Activated T-helper 1 cell treated with Interleukin-2 at 50 U/mL for 16 hours (primary cell): Measurements from ENCODE around the gene AP5B1.
"Not testable (repeated sequence)": the region's sequence is repeated elsewhere in the genome, so short reads cannot be mapped to it uniquely, and the experiment has no call there.

Experiments
- DNase-seq: peaks from one replicate; pipeline ENCODE4 v3.0.0-alpha.2; 2020; ENCODE audit warnings: low read depth

Gene AP5B1

GRCh38 chr11:65767406-65767805 lies 13.4 kb downstream of the AP5B1 start:
- no peak for DNase-seq

DNA sequence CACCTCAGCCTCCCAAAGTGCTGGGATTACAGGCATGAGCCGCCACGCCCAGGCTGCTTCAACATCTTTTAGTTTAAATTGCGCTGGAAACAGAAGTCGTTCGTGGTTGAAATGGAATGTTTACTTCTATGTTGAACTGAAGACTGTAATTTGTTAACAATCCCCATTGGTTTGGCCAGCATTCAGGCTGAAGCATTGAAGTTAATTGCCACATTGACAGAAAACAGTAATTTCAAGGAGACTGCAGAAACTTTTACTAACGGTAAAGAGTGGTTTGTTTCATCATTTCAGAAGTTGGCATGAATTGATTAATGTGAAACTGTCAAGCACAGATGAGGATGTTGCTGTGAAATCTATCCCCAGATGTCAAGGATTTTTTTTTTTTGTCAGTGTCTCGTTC lies 14.2 kb downstream of the AP5B1 start:
- no peak for DNase-seq

DNA sequence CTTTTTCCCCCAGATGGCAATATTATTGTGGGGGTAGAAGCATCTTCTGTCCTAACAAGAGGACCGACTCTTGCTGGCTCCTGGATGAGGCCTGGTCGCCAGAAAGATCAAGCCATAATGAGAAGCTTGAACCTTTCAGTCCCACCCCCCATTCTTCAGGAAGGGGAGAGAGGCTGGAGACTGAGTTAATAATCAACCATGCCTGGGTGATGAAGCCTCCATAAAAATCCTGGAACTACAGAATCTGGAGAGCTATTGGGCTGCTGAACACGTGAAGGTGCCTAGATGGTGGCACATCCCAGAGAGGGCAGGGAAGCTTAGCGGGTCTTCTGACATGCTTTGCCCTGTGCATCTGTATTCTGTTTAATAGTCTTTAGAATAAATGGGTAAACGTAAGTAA lies 16.3 kb downstream of the AP5B1 start:
- DNase-seq, result no peak

DNA sequence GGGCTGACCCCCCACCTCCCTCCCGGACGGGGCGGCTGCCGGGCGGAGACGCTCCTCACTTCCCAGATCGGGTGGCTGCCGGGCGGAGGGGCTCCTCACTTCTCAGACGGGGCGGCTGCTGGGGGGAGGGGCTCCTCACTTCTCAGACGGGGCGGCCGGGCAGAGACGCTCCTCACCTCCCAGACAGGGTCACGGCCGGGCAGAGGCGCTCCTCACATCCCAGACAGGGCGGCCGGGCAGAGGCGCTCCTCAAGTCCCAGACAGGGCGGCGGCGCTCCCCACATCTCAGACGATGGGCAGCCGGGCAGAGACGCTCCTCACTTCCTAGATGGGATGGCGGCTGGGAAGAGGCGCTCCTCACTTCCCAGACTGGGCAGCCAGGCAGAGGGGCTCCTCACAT lies 18.0 kb downstream of the AP5B1 start:
- not testable (repeated sequence) for DNase-seq

DNA sequence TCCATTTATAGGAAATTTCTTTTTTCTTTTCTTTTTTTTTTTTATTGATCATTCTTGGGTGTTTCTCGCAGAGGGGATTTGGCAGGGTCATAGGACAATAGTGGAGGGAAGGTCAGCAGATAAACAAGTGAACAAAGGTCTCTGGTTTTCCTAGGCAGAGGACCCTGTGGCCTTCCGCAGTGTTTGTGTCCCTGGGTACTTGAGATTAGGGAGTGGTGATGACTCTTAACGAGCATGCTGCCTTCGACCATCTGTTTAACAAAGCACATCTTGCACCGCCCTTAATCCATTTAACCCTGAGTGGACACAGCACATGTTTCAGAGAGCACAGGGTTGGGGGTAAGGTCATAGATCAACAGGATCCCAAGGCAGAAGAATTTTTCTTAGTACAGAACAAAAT lies 18.6 kb downstream of the AP5B1 start:
- DNase-seq, result not testable (repeated sequence)

GRCh38 chr11:65745049-65745448 lies 35.7 kb downstream of the AP5B1 start:
- no peak for DNase-seq

DNA sequence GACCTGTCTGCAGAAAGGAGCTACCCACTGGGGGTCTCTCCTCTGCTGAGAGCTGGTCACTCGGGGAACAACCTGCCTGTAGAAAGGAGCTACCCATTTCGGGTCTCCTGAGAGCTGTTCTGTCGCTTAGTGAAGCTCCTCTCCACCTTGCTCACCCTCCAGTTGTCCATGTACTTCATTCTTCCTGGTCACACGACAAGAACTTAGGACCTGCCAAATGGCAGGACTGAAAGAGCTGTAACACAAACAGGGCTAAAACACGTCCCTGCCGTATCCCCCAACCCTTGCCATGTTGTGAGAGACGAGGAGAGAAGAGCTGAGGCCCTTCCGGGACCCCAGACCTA lies 36.1 kb downstream of the AP5B1 start:
- no peak for DNase-seq

DNA sequence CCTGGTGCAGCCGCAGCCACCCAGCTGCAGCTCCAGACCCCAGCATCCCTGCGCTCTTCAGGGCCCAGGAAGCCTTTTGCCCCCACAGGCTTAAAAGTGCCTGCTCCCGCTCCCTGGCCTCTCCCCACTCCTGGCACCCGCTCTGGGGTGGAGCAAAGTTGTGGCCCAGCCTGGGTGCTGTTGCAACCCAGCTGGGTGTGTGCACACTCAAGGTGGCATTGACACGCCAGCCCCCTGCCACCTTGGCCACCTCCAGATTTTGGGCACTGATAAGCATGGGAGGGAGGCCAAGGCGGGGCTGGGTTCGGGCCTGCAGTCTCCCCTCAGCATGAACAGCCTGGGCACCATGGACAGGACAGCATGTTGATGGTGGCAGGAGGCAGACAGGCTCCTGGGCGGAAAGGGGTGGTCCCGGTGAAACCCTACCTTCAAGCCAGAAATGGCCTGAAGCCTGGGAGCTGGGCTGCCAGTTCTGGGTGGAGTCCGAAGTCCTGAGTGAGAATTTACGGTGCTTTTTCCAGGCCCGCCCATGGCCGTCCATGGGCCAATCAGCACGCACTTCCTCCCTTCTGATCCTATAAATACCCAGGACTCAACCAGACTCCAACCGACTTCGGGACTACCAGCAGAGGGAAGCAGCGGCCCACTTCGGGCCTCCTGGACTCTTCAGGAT lies 36.6 kb downstream of the AP5B1 start:
- DNase-seq, result no peak

DNA sequence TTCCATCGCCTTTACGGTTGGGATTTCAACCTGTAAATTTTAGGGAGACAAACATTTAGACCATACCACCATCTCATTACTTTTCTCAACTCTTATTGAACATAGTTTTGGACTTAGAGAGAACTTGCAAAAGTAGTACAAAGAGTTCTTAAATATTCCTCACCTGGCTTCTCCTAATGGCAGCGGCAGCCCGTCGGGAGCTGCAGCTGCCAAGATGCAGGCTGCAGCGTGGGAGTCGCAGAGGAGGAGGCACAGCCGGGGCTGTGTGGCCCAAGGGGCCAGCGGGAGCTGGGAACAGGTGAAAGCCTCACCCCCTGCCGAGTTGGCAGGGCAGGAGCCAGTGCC lies 37.1 kb downstream of the AP5B1 start:
- no peak for DNase-seq

GRCh38 chr11:65742353-65742752 lies 38.4 kb downstream of the AP5B1 start:
- no peak for DNase-seq

- no peak for DNase-seq
Observed at GRCh38 chr11:65741185-65741584, 39.6 kb downstream of the AP5B1 start.

GRCh38 chr11:65739022-65739421 lies 41.8 kb downstream of the AP5B1 start:
- no peak for DNase-seq

GRCh38 chr11:65736810-65737209 lies 44.0 kb downstream of the AP5B1 start:
- DNase-seq, result no peak

- not testable (repeated sequence) for DNase-seq
Observed at GRCh38 chr11:65735111-65735510, 45.7 kb downstream of the AP5B1 start.

GRCh38 chr11:65730461-65730860 lies 50.3 kb downstream of the AP5B1 start:
- no peak for DNase-seq

GRCh38 chr11:65727865-65728264 lies 52.9 kb downstream of the AP5B1 start:
- DNase-seq, result no peak

DNA sequence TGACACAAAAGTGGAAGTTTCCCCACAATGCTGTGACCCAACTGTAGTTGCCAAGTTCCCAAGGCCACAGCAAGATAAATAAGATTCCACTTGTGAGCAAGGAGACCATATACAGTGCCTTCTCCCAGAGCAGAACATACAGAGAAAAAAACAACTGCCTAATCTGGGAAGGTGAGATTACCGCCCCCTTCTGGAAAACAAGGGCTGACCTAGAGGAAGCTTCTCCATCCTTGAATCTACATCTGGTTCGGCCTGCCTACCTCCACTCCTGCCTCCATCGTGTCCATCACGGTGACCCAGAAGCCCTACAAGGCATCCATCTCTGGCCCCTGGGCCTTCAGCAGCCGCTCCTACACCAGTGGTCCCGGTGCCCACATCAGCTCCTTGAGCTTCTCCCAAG lies 54.1 kb downstream of the AP5B1 start:
- no peak for DNase-seq
